Testis (tissue), 3 donors: ENCODE results near the gene PTPN5. TPM values are rescaled to one million over a fixed set of nuclear protein-coding genes. Genes with fewer than 3 reads are reported as not detected.

Experiments
- DNase-seq: peaks from one replicate; pipeline ENCODE4 v3.0.0-alpha.2; 2019
- H3K27ac ChIP-seq, 2 donors: fragments of 200-600 bp; sonication (generic); one replicate each; pipeline ENCODE4 v1.5.1; 2019
- H3K27me3 ChIP-seq: fragments of 200-600 bp; sonication (generic); one replicate; pipeline ENCODE4 v1.5.1; 2019
- H3K36me3 ChIP-seq: fragments of 200-600 bp; sonication (generic); one replicate; pipeline ENCODE4 v1.5.1; 2017; ENCODE audit warnings: low read depth; ENCODE audit errors: missing control alignments
- H3K4me1 ChIP-seq: fragments of 200-600 bp; sonication (generic); one replicate; pipeline ENCODE4 v1.5.1; 2019
- H3K4me3 ChIP-seq, 2 donors: fragments of 200-600 bp; sonication (generic); one replicate each; pipeline ENCODE4 v1.5.1; 2017 to 2019
- H3K9me3 ChIP-seq: fragments of 200-600 bp; sonication (generic); one replicate; pipeline ENCODE4 v1.5.1; 2017
- CTCF ChIP-seq, 3 experiments: fragments of 450-650 bp in 2 of 3; fragments of 200-600 bp in 1 of 3; sonication (generic) in 1 of 3; IDR thresholded peaks; one replicate each; pipeline ENCODE4 v1.5.1; 2016 to 2019; ENCODE audit warnings: antibody characterized with exemption in 3 of 3, mild to moderate bottlenecking in 2 of 3, moderate library complexity in 1 of 3
- POLR2A ChIP-seq: fragments of 450-650 bp; IDR thresholded peaks from one replicate; pipeline ENCODE4 v1.6.1; 2017; ENCODE audit warnings: antibody characterized with exemption, mild to moderate bottlenecking, moderate library complexity
- WGBS, 2 donors: methylation state at CpG; one replicate each; pipeline ENCODE4 v1.1.5; 2018; 5-methylcytosine and 5-hydroxymethylcytosine counted together
- intact Hi-C: fragments of 100-400 bp; cut with DNase I; formaldehyde crosslinking; loops from one replicate; pipeline ENCODE4 v1.15.1; 2023; ENCODE audit warnings: low total_unique reads
- polyA plus RNA-seq: library from polyadenylated mRNA; stranded (reverse); fragments of 350-450 nt; fragmentation: Illumina TruSeq; extraction: RNeasy Lipid Tissue Mini Kit (QIAGEN cat#74804); gene quantifications from one replicate; pipeline ENCODE4 v1.2.3, GENCODE V29; 2014; ENCODE audit warnings: low read depth, low replicate concordance; ENCODE audit not compliant: insufficient read depth
- total RNA-seq, 2 donors: library from RNA; depleted of rRNA; stranded (reverse); fragments of >200 nt; gene quantifications; one replicate each; pipeline ENCODE4 v1.2.3, GENCODE V29; 2016

The PTPN5 gene
- total and polyA plus RNA-seq, 3 donors from 2014 or later = 4.4 to 10.2 (median 7.8) TPM

GRCh38 chr11:18780896-18781295 lies 10.7 kb downstream of the PTPN5 start:
- H3K4me1 ChIP-seq = no peaks in the 10 kb centered on the region
- no peaks in the 10 kb centered on the region for H3K9me3 ChIP-seq
- H3K27ac ChIP-seq = no peak overlapping the region
- H3K36me3 ChIP-seq = no peaks in the 10 kb centered on the region
- TF ChIP-seq POLR2A (no peak), CTCF (IDR thresholded peaks at IDR 0.05) (no peak)
- no peaks in the 10 kb centered on the region for H3K27me3 ChIP-seq
- DNase-seq = no peak
- H3K4me3 ChIP-seq = no peak overlapping the region
- WGBS, 2 donors = 85 to 87% methylated on average over 3 to 6 of the region's 6 CpGs
- intact Hi-C loops = no loop called here

DNA sequence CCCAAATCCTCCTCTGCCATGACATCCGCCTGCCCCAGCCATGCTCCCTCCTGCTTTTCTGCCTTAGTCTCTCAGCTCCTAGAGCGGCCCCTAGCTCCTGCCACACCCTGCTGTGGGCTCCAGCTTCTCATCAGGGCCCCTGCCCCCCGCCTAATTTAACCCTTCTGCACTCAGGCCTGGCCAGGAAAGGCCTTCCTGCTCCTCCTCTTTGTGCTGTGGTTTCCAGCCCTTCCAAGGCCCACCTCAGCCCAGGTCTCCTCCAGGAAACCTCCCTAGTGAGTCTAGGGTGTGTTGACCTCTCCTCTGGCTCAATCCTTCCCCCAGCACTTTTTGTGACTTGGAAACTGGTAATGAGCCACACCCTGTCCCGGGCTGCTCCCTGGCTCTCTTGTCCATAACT lies 11.3 kb downstream of the PTPN5 start:
- TF ChIP-seq CTCF (IDR thresholded peaks at IDR 0.05) (no peak), POLR2A (no peak)
- intact Hi-C loops = no loop called here
- H3K27ac ChIP-seq = no peak overlapping the region
- H3K36me3 ChIP-seq = no peaks in the 10 kb centered on the region
- H3K27me3 ChIP-seq = no peaks in the 10 kb centered on the region
- 36 to 70% methylated on average over 3 to 4 of the region's 4 CpGs for WGBS, 2 donors
- DNase-seq = no peak
- no peak overlapping the region for H3K4me3 ChIP-seq
- H3K9me3 ChIP-seq = no peaks in the 10 kb centered on the region
- no peaks in the 10 kb centered on the region for H3K4me1 ChIP-seq

DNA sequence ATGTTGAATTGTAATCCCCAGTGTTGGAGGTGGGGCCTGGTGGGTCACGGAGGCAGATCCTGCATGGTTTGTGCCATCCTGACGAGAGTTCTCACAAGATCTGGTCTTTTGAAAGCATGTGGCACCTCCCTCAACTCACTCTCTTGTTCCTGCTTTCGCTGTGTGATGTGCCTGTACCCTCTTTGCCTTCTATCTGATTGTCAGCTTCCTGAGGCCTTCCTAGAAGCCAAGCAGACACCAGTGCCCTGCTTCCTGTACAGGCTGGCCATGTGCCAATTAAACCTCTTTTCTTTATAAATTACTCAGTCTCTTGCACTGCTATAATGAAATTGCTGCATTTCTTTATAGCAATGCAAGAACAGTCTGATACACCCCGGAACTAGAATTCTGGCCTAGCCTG lies 13.1 kb downstream of the PTPN5 start:
- no peak for DNase-seq
- H3K27ac ChIP-seq = no peak overlapping the region
- no peaks in the 10 kb centered on the region for H3K4me1 ChIP-seq
- no peaks in the 10 kb centered on the region for H3K36me3 ChIP-seq
- no peak overlapping the region for H3K4me3 ChIP-seq
- WGBS, 2 donors = 84 to 98% methylated on average over 4 of the region's 4 CpGs
- TF ChIP-seq POLR2A (no peak), CTCF (IDR thresholded peaks at IDR 0.05) (no peak)
- no peaks in the 10 kb centered on the region for H3K27me3 ChIP-seq
- intact Hi-C loops = no loop called here
- no peaks in the 10 kb centered on the region for H3K9me3 ChIP-seq

- WGBS, 2 donors = 73 to 76% methylated on average over 6 of the region's 6 CpGs
- intact Hi-C loops = no loop called here
Measured at GRCh38 chr11:18776324-18776723, 15.3 kb downstream of the PTPN5 start.

More at GRCh38 chr11:18776324-18776723, 15.3 kb downstream of the PTPN5 start:
- Histone ChIP-seq H3K4me1 (no peaks in the 10 kb centered on the region), H3K4me3 (no peak overlapping the region), H3K27ac (no peak overlapping the region), H3K9me3 (no peaks in the 10 kb centered on the region), H3K36me3 (no peaks in the 10 kb centered on the region), H3K27me3 (no peaks in the 10 kb centered on the region)
- DNase-seq = no peak
- no peak for TF ChIP-seq CTCF (IDR thresholded peaks at IDR 0.05)
- TF ChIP-seq POLR2A = no peak
